ENCODE data around the gene PHF21B. TPM values are rescaled to one million over a fixed set of nuclear protein-coding genes. Genes with fewer than 3 reads are reported as not detected.

The PHF21B gene
- total RNA-seq, 1 donor from 2014 or later, result 6.7 TPM

GRCh38 chr22:44928711-44929358, 81.0 kb downstream of the PHF21B start:
- Histone ChIP-seq H3F3A (ENCODE audit: low read depth) (no peaks in the 10 kb centered on the region), H3K36me3 (no peaks in the 10 kb centered on the region), H3K9ac (no peak overlapping the region), H3K4me2 (no peak overlapping the region), H2AFZ (replicated peaks) (no peak overlapping the region), H3K9me3 (ENCODE audit: low read depth) (no peaks in the 10 kb centered on the region), H3K27ac (no peak overlapping the region), H3K4me1 (no peaks in the 10 kb centered on the region), H4K20me1 (ENCODE audit: low read depth) (peaks cover 58% of the 10 kb centered on the region), H3K4me3 (no peak overlapping the region), H3K27me3 (no peaks in the 10 kb centered on the region), H3K79me2 (ENCODE audit: low read depth) (peaks cover 45% of the 10 kb centered on the region)
- peaks cover 14% of the 10 kb centered on the region for H3K4me1 Mint-ChIP-seq
- no peak overlapping the region for H3K27ac Mint-ChIP-seq
- TF ChIP-seq EZH2 (IDR thresholded peaks at IDR 0.05) (no peak), CTCF (IDR thresholded peaks at IDR 0.05) (no peak), EZH2phosphoT487 (IDR thresholded peaks at IDR 0.05) (no peak)
- peaks cover 6% of the 10 kb centered on the region for H3K27me3 Mint-ChIP-seq (ENCODE audit: insufficient read depth, low read depth)
- no peak overlapping the region for H3K4me3 Mint-ChIP-seq
- H3K9me3 Mint-ChIP-seq, result peaks cover 16% of the 10 kb centered on the region
- peaks cover 39% of the 10 kb centered on the region for H3K36me3 Mint-ChIP-seq
- no peak for DNase-seq (ENCODE audit: low spot score)

GRCh38 chr22:44928136-44928463, 81.7 kb downstream of the PHF21B start:
- H3K4me3 ChIP-seq, result no peak overlapping the region
- H3K9ac ChIP-seq, result no peak overlapping the region
- Mint-ChIP-seq H3K36me3 (peaks cover 39% of the 10 kb centered on the region), H3K27ac (no peak overlapping the region), H3K9me3 (peaks cover 22% of the 10 kb centered on the region), H3K4me1 (peaks cover 11% of the 10 kb centered on the region), H3K27me3 (ENCODE audit: insufficient read depth, low read depth) (peaks cover 6% of the 10 kb centered on the region), H3K4me3 (no peak overlapping the region)
- H3K27me3 ChIP-seq, result no peaks in the 10 kb centered on the region
- no peak for TF ChIP-seq EZH2phosphoT487 (IDR thresholded peaks at IDR 0.05)
- no peak for TF ChIP-seq EZH2 (IDR thresholded peaks at IDR 0.05)
- no peak for TF ChIP-seq CTCF (IDR thresholded peaks at IDR 0.05)
- H3K79me2 ChIP-seq (ENCODE audit: low read depth), result peaks cover 52% of the 10 kb centered on the region
- H3F3A ChIP-seq (ENCODE audit: low read depth), result no peaks in the 10 kb centered on the region
- no peak for DNase-seq (ENCODE audit: low spot score)
- no peaks in the 10 kb centered on the region for H3K9me3 ChIP-seq (ENCODE audit: low read depth)
- H3K4me1 ChIP-seq, result no peaks in the 10 kb centered on the region
- no peak overlapping the region for H3K27ac ChIP-seq
- no peaks in the 10 kb centered on the region for H3K36me3 ChIP-seq
- H3K4me2 ChIP-seq, result no peak overlapping the region
- no peak overlapping the region for H2AFZ ChIP-seq (replicated peaks)
- H4K20me1 ChIP-seq (ENCODE audit: low read depth), result peaks cover 52% of the 10 kb centered on the region

- DNase-seq (ENCODE audit: low spot score), result no peak
- no peak overlapping the region for H3K27ac Mint-ChIP-seq
Observed at GRCh38 chr22:44927463-44928135, 82.2 kb downstream of the PHF21B start.

More at GRCh38 chr22:44927463-44928135, 82.2 kb downstream of the PHF21B start:
- no peaks in the 10 kb centered on the region for H3K4me1 ChIP-seq
- TF ChIP-seq EZH2phosphoT487 (IDR thresholded peaks at IDR 0.05), result no peak
- TF ChIP-seq EZH2 (IDR thresholded peaks at IDR 0.05), result no peak
- TF ChIP-seq CTCF (IDR thresholded peaks at IDR 0.05), result no peak
- peaks cover 22% of the 10 kb centered on the region for H3K9me3 Mint-ChIP-seq
- no peak overlapping the region for H3K9ac ChIP-seq
- H3K4me3 ChIP-seq, result no peak overlapping the region
- no peak overlapping the region for H3K4me3 Mint-ChIP-seq
- no peaks in the 10 kb centered on the region for H3K27me3 ChIP-seq
- no peaks in the 10 kb centered on the region for H3K36me3 ChIP-seq
- no peaks in the 10 kb centered on the region for H3F3A ChIP-seq (ENCODE audit: low read depth)
- H3K79me2 ChIP-seq (ENCODE audit: low read depth), result peaks cover 57% of the 10 kb centered on the region
- H3K27ac ChIP-seq, result no peak overlapping the region
- H3K27me3 Mint-ChIP-seq (ENCODE audit: insufficient read depth, low read depth), result peaks cover 6% of the 10 kb centered on the region
- H3K4me2 ChIP-seq, result no peak overlapping the region
- H3K36me3 Mint-ChIP-seq, result peaks cover 41% of the 10 kb centered on the region
- H3K4me1 Mint-ChIP-seq, result peaks cover 11% of the 10 kb centered on the region
- H3K9me3 ChIP-seq (ENCODE audit: low read depth), result no peaks in the 10 kb centered on the region
- H4K20me1 ChIP-seq (ENCODE audit: low read depth), result peaks cover 50% of the 10 kb centered on the region
- H2AFZ ChIP-seq (replicated peaks), result no peak overlapping the region

Data from neural progenitor cell (in vitro differentiated cells).